HEK293T (cell line): ENCODE results near the gene SOX6.

Experiments used
- FOXK2 ChIP-seq: fragments of 450-650 bp; IDR thresholded peaks from 2 replicates; pipeline ENCODE4 v1.6.1; 2016; ENCODE audit warnings: mild to moderate bottlenecking
- FOXM1 ChIP-seq: fragments of 450-650 bp; IDR thresholded peaks from 2 replicates; pipeline ENCODE4 v1.6.1; 2017; ENCODE audit warnings: mild to moderate bottlenecking, borderline replicate concordance
- L3MBTL2 ChIP-seq: fragments of 450-650 bp; conservative IDR thresholded peaks from 2 replicates; pipeline ENCODE4 v1.6.1; 2016; ENCODE audit warnings: mild to moderate bottlenecking
- SP1 ChIP-seq: fragments of 450-650 bp; IDR thresholded peaks from 2 replicates; pipeline ENCODE4 v1.6.1; 2017
- SUZ12 ChIP-seq: fragments of 450-650 bp; IDR thresholded peaks from 2 replicates; pipeline ENCODE4 v1.6.1; 2016; ENCODE audit warnings: mild to moderate bottlenecking
- ZNF384 ChIP-seq: fragments of 450-650 bp; IDR thresholded peaks from 2 replicates; pipeline ENCODE4 v1.6.1; 2016
- TF ChIP-seq, protein P1 (sequence below): fragments of 450-650 bp; IDR thresholded peaks from 2 replicates; pipeline ENCODE4 v1.6.1; 2016

DNA sequence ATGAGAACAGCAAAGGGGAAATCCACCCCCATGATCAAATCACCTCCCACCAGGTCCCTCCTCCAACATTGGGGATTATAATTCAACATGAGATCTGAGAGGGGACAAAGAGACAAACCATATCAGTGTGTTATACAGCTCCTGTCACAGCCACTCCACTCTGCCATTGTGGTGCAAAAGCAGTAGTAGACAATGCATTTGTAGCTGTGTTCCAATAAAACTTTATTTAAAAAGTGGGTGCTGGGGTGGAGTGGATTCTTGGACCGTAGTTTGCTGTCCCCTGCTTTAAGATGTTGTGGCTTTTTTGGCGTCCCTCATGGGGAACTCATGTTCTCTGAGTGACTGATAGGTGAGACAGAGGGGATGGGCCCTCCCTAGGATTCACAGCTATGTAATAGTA lies 399.1 kb downstream of the SOX6 start:
- TF ChIP-seq, protein P1, sequence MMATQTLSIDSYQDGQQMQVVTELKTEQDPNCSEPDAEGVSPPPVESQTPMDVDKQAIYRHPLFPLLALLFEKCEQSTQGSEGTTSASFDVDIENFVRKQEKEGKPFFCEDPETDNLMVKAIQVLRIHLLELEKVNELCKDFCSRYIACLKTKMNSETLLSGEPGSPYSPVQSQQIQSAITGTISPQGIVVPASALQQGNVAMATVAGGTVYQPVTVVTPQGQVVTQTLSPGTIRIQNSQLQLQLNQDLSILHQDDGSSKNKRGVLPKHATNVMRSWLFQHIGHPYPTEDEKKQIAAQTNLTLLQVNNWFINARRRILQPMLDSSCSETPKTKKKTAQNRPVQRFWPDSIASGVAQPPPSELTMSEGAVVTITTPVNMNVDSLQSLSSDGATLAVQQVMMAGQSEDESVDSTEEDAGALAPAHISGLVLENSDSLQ: no peak
- TF ChIP-seq FOXK2: no peak
- TF ChIP-seq SP1: no peak
- TF ChIP-seq SUZ12: no peak
- no peak for TF ChIP-seq ZNF384
- TF ChIP-seq L3MBTL2: no peak
- TF ChIP-seq FOXM1: no peak
